Keratinocyte (primary cell): ENCODE data around the gene MYH9. TPM values are rescaled to one million over a fixed set of nuclear protein-coding genes. Genes with fewer than 3 reads are reported as not detected.
"Not testable (repeated sequence)": the region's sequence is repeated elsewhere in the genome, so short reads cannot be mapped to it uniquely, and the experiment has no call there.

ENCODE experiments used
- DNase-seq: peaks from one replicate; pipeline ENCODE4 v3.0.0-alpha.2; 2011; ENCODE audit warnings: low read depth, missing footprints, low spot score
- FAIRE-seq: peaks from 2 replicates; lab custom pipeline; 2011; peaks lifted over from hg19 to GRCh38; lab: Jason Lieb, UNC
- H2AFZ ChIP-seq: 2 replicates; pipeline ENCODE4 v1.6.0; 2012; ENCODE audit warnings: low read length, control low read depth, inconsistent platforms; ENCODE audit not compliant: control insufficient read depth
- H3K27ac ChIP-seq: 2 replicates; pipeline ENCODE4 v1.5.1; 2011; ENCODE audit warnings: low read length; ENCODE audit not compliant: control insufficient read depth, insufficient read depth
- H3K27me3 ChIP-seq: 3 replicates; pipeline ENCODE4 v1.6.0; 2011; ENCODE audit warnings: low read length; ENCODE audit not compliant: control insufficient read depth, insufficient read depth; ENCODE audit errors: extremely low read depth
- H3K36me3 ChIP-seq, 2 experiments: 2 replicates in 1 of 2; 3 replicates in 1 of 2; pipeline ENCODE4 v1.5.1; 2011; ENCODE audit warnings: low read length in 2 of 2, mild to moderate bottlenecking in 1 of 2; ENCODE audit not compliant: control insufficient read depth in 2 of 2, insufficient read depth in 2 of 2; ENCODE audit errors: extremely low read depth in 1 of 2
- H3K4me1 ChIP-seq: 3 replicates; pipeline ENCODE4 v1.5.1; 2011; ENCODE audit warnings: low read length; ENCODE audit not compliant: control insufficient read depth, insufficient read depth; ENCODE audit errors: extremely low read depth
- H3K4me2 ChIP-seq: 3 replicates; pipeline ENCODE4 v1.6.0; 2011; ENCODE audit warnings: low read depth, low read length; ENCODE audit not compliant: control insufficient read depth, insufficient read depth; ENCODE audit errors: extremely low read depth
- H3K4me3 ChIP-seq, 3 experiments: fragments of 200-600 bp in 1 of 3; sonication (generic) in 1 of 3; 2 replicates in 2 of 3; 3 replicates in 1 of 3; pipeline ENCODE4 v1.5.1; 2011 to 2016; ENCODE audit warnings: low read length in 3 of 3, mild to moderate bottlenecking in 3 of 3, control low read depth in 2 of 3, inconsistent platforms in 1 of 3, low read depth in 1 of 3, mixed read lengths in 1 of 3, mixed run types in 1 of 3, moderate library complexity in 1 of 3; ENCODE audit not compliant: control insufficient read depth in 2 of 3, insufficient read depth in 2 of 3; ENCODE audit errors: extremely low read depth in 1 of 3
- H3K79me2 ChIP-seq: 2 replicates; pipeline ENCODE4 v1.6.0; 2012; ENCODE audit warnings: low read length; ENCODE audit not compliant: control insufficient read depth, insufficient read depth
- H3K9ac ChIP-seq: 3 replicates; pipeline ENCODE4 v1.6.0; 2011; ENCODE audit warnings: low read length; ENCODE audit not compliant: control insufficient read depth, insufficient read depth; ENCODE audit errors: extremely low read depth
- H3K9me1 ChIP-seq: 3 replicates; pipeline ENCODE4 v1.6.0; 2011; ENCODE audit warnings: low read length; ENCODE audit not compliant: control insufficient read depth, insufficient read depth; ENCODE audit errors: extremely low read depth
- H3K9me3 ChIP-seq: 2 replicates; pipeline ENCODE4 v1.5.1; 2012; ENCODE audit warnings: low read depth, low read length; ENCODE audit not compliant: control insufficient read depth
- H4K20me1 ChIP-seq: 3 replicates; pipeline ENCODE4 v1.6.0; 2011; ENCODE audit warnings: low read length; ENCODE audit not compliant: control insufficient read depth, insufficient read depth; ENCODE audit errors: extremely low read depth
- EZH2 ChIP-seq: IDR thresholded peaks from one replicate; pipeline ENCODE4 v1.6.1; 2012; ENCODE audit warnings: inconsistent platforms, mild to moderate bottlenecking, low read length, moderate library complexity
- dilution Hi-C: fragments of 300-500 bp; cut with MboI; formaldehyde crosslinking; loops from one replicate; pipeline ENCODE4 v1.7.0; 2020; ENCODE audit warnings: low sequenced_read_pairs; ENCODE audit not compliant: extremely low pct_ligation_motif_present
- polyA plus RNA-seq, 5 experiments: library from polyadenylated mRNA; depleted of rRNA in 3 of 5; stranded (reverse) in 3 of 5; stranded (forward) in 1 of 5; unstranded in 1 of 5; fragments of >200 nt; gene quantifications; 1 replicate in 1 of 5; 2 replicates in 3 of 5; 3 replicates in 1 of 5; pipeline versions ENCODE4 v1.2.1 to v1.2.3, GENCODE V29; 2011 to 2012; ENCODE audit warnings: missing spikeins in 2 of 5, low read depth in 1 of 5, low replicate concordance in 1 of 5
- TF ChIP-seq, protein P1 (sequence below), 3 experiments: IDR thresholded peaks in 1 of 3; conservative IDR thresholded peaks in 1 of 3; optimal IDR thresholded peaks in 1 of 3; 2 replicates in 2 of 3; 3 replicates in 1 of 3; pipeline versions ENCODE3 to v1.5.1; 2011; ENCODE audit warnings: low read length in 3 of 3, mild to moderate bottlenecking in 3 of 3, moderate library complexity in 2 of 3, control low read depth in 1 of 3, inconsistent platforms in 1 of 3; ENCODE audit not compliant: insufficient read depth in 2 of 3; ENCODE audit errors: extremely low read depth in 1 of 3

The MYH9 gene
- polyA plus RNA-seq, 1 donor (not counting 4 experiments of a cell fraction or from before 2014, with no cell fraction given) = 351 TPM

DNA sequence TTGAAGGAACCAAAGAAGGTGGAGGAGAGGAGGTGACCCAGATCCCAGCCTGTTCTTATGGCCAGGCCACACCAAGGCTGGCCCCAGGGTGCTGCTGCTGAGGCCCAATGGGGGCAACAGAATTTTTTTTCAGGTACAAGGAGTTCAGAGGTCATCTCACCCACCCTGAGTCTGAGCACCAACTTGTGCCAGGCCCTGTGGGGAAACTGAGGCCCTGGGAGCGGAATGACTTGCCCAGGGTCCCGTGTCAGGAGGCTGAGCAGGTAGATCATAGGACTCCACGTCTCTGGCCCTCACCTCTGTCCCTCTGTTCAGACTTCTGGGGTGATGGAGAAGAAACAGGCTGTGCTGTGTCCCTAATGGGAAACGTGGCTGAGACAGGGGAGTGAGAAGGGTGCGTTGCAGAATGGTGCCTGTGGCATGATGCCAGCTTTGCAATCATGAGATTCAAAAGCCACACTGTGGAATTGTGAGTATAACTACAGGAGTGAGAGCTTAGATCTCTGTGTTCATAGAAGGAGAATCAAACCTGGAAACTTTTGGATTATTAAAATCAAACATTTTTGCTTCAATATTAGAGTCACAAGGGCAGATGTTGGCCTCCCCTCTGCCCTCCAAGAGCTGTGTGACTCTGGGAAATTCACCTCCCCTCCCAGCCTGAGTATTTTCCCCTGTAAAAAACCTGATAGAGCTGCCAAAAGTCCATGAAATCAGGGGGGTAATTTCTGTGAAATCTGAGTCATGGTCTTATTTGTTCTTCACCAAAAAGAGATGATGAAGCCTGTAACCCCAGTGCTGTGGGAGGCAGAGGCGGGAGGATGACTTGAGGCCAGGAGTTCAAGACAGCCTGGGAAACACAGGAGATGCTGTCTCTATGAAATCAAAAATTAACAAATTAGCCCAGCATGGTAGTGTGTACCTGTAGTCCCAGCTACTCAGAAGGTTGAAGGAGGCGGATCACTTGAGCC, 134.0 kb downstream of the MYH9 start:
- no peak overlapping the region for H3K9ac ChIP-seq
- FAIRE-seq (peak; percentile 56), DNase-seq (no peak)
- H3K9me3 ChIP-seq = no peaks in the 10 kb centered on the region
- H3K27ac ChIP-seq = no peak overlapping the region
- no peaks in the 10 kb centered on the region for H4K20me1 ChIP-seq
- dilution Hi-C loops = no loop called here
- peak overlapping the region; percentile 20 to 66 (median 52) for H3K4me3 ChIP-seq
- H3K4me1 ChIP-seq = no peaks in the 10 kb centered on the region
- no peaks in the 10 kb centered on the region for H3K27me3 ChIP-seq
- no peaks in the 10 kb centered on the region for H3K79me2 ChIP-seq
- no peaks in the 10 kb centered on the region for H3K36me3 ChIP-seq
- H3K4me2 ChIP-seq = peak overlapping the region; percentile 83
- TF ChIP-seq EZH2 = no peak
- TF ChIP-seq, protein P1, sequence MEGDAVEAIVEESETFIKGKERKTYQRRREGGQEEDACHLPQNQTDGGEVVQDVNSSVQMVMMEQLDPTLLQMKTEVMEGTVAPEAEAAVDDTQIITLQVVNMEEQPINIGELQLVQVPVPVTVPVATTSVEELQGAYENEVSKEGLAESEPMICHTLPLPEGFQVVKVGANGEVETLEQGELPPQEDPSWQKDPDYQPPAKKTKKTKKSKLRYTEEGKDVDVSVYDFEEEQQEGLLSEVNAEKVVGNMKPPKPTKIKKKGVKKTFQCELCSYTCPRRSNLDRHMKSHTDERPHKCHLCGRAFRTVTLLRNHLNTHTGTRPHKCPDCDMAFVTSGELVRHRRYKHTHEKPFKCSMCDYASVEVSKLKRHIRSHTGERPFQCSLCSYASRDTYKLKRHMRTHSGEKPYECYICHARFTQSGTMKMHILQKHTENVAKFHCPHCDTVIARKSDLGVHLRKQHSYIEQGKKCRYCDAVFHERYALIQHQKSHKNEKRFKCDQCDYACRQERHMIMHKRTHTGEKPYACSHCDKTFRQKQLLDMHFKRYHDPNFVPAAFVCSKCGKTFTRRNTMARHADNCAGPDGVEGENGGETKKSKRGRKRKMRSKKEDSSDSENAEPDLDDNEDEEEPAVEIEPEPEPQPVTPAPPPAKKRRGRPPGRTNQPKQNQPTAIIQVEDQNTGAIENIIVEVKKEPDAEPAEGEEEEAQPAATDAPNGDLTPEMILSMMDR (optimal IDR thresholded peaks at IDR 0.05 in 1 of 3, IDR thresholded peaks at IDR 0.05 in 1 of 3, conservative IDR thresholded peaks at IDR 0.05 in 1 of 3; ENCODE audit: extremely low read depth in 1 of 3, insufficient read depth in 2 of 3, low read length in 3 of 3) = no peak
- no peaks in the 10 kb centered on the region for H3K9me1 ChIP-seq
- peak overlapping the region; percentile 22 for H2AFZ ChIP-seq

DNA sequence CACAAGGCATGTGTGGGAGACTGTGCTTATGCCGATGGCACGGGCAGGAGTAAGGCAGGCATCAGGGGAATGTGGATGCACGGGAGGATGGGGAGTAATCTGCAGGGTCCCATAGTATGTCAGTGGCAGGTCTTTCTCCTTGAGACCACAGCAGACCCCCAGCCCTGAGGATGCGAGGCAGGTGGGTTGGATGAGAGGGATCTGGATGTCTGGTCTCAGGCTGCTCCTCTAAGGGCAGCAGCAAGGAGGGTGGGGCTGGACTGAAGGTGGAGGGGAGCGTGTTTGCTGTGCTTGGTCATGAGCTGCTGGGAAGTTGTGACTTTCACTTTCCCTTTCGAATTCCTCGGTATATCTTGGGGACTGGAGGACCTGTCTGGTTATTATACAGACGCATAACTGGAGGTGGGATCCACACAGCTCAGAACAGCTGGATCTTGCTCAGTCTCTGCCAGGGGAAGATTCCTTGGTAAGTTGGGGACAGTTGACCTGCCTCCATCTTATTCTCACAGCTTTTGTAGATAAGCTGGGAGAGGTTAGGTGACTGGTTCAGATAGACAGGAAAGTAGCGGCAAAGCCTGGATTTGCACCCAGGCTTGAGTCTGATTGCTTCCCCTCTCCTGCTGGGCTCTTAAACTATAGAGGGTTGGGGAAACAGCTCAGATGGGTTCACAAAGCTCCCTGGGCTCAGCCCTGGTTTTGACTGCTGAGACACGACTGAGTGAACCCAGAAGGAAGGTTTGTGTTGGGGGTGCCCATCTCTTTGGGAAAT, 134.8 kb downstream of the MYH9 start, which contains the start of gene APOL1:
Gene APOL1 (plus strand): TSS at position 380 of the 769 bp plus-strand sequence. CDS start 1,823 bp downstream, outside the sequence.
- TF ChIP-seq, protein P1 (optimal IDR thresholded peaks at IDR 0.05 in 1 of 3, IDR thresholded peaks at IDR 0.05 in 1 of 3, conservative IDR thresholded peaks at IDR 0.05 in 1 of 3; ENCODE audit: extremely low read depth in 1 of 3, insufficient read depth in 2 of 3, low read length in 3 of 3) = no peak
- TF ChIP-seq EZH2 = no peak
- Histone ChIP-seq H3K79me2 (no peaks in the 10 kb centered on the region), H2AFZ (peak within 1 kb of the TSS; percentile 87), H3K9ac (peak within 1 kb of the TSS; percentile 6), H3K4me1 (no peaks in the 10 kb centered on the region), H3K9me3 (no peaks in the 10 kb centered on the region), H3K36me3 (no peaks in the 10 kb centered on the region), H3K27ac (no peak within 1 kb of the TSS), H3K4me3 (peak within 1 kb of the TSS; percentile 20 to 66 (median 52)), H3K9me1 (no peaks in the 10 kb centered on the region), H4K20me1 (no peaks in the 10 kb centered on the region), H3K4me2 (peak within 1 kb of the TSS; percentile 83), H3K27me3 (no peaks in the 10 kb centered on the region)
- peak; percentile 59 for FAIRE-seq
- dilution Hi-C loops = no loop called here
- no peak for DNase-seq

DNA sequence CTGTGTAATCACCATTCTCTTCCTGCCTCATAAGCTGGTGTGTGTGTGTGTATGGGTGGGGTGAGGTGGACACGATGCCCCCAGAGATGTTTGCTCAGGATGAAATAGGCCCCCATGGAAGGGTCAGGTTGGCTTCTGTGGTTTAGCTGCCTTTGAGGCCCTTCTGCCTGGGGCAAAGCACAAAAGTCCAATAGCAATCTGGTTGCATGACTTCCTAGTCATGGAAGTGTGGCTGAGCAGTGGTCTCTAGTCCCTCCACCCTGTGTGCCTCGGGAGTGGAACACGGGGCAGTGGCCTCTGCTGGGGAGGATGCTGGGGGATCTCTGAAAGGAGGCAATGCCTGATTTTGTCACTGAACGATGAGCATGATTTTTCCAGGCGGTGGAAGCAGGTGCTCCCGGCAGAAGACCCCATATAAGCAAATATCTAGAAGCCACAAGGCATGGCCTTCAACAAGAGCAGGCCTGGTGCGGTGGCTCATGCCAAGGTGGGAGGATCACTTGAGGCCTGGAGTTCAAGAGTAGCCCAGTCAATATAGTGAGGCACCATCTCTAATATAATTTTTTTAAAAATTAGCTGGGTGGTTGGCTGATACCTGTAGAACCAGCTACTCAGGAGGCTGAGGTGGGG, 135.7 kb downstream of the MYH9 start:
- H3K9me3 ChIP-seq, H3K4me1 ChIP-seq, H3K27me3 ChIP-seq, FAIRE-seq, H2AFZ ChIP-seq, H3K27ac ChIP-seq, DNase-seq, H3K79me2 ChIP-seq, H3K4me2 ChIP-seq, H4K20me1 ChIP-seq, H3K36me3 ChIP-seq, H3K9me1 ChIP-seq, H3K4me3 ChIP-seq, H3K9ac ChIP-seq, dilution Hi-C loops: not testable (repeated sequence)
